PC-3 (cell line): ENCODE results near the gene USP3. TPM values are rescaled to one million over a fixed set of nuclear protein-coding genes. Genes with fewer than 3 reads are reported as not detected.

ENCODE experiments used
- ATAC-seq: fragments of 200-7000 bp; cut with Tn5 transposase; 2 replicates; pipeline ENCODE4 v1.9.1; 2020; ENCODE audit warnings: mild to moderate bottlenecking, moderate library complexity
- BruUV-seq: library from RNA; stranded (reverse); fragments of 400-500 nt; replicated peaks from 2 replicates; lab custom pipeline; 2021; lab: Mats Ljungman, UMichigan
- CTCF ChIA-PET: fragments of 300-600 bp; sonication (Branson Sonifier 250); formaldehyde crosslinking; loops from one replicate; lab custom pipeline; 2022; ENCODE audit warnings: antibody characterized with exemption; lab: Charles Lee
- POLR2A ChIA-PET: fragments of 300-600 bp; sonication (Branson Sonifier 250); formaldehyde crosslinking; loops from one replicate; lab custom pipeline; 2022; ENCODE audit warnings: antibody characterized with exemption; ENCODE audit not compliant: unreplicated experiment; lab: Charles Lee
- DNase-seq: peaks from one replicate; pipeline ENCODE4 v3.0.0-alpha.2; 2015
- H2AFZ ChIP-seq: fragments of 300-600 bp; sonication (generic); 2 replicates; pipeline ENCODE4 v1.6.0; 2016; ENCODE audit warnings: antibody characterized with exemption, low read length
- H3F3A ChIP-seq: fragments of 300-600 bp; sonication (generic); one replicate; pipeline ENCODE4 v1.6.0; 2017; ENCODE audit warnings: antibody characterized with exemption, low read length, control low read depth, mild to moderate bottlenecking; ENCODE audit not compliant: unreplicated experiment
- H3K27ac ChIP-seq: fragments of 300-600 bp; sonication (generic); 2 replicates; pipeline ENCODE4 v1.5.1; 2016; ENCODE audit warnings: mild to moderate bottlenecking, low read length
- H3K27me3 ChIP-seq: fragments of 300-600 bp; sonication (generic); 2 replicates; pipeline ENCODE4 v1.6.1; 2016; ENCODE audit warnings: low read length, mixed read lengths
- H3K36me3 ChIP-seq: fragments of 300-600 bp; sonication (generic); 2 replicates; pipeline ENCODE4 v1.6.1; 2016; ENCODE audit warnings: low read depth, mixed run types, low read length, mixed read lengths
- H3K4me1 ChIP-seq: fragments of 300-600 bp; sonication (generic); 2 replicates; pipeline ENCODE4 v1.5.1; 2016; ENCODE audit warnings: low read length; ENCODE audit not compliant: insufficient read depth
- H3K4me2 ChIP-seq: fragments of 300-600 bp; sonication (generic); 2 replicates; pipeline ENCODE4 v1.6.0; 2016; ENCODE audit warnings: low read length
- H3K4me3 ChIP-seq: fragments of 300-600 bp; sonication (generic); 2 replicates; pipeline ENCODE4 v1.5.1; 2016; ENCODE audit warnings: mild to moderate bottlenecking, low read length, mixed read lengths
- H3K79me2 ChIP-seq: fragments of 300-600 bp; sonication (generic); 2 replicates; pipeline ENCODE4 v1.6.1; 2017; ENCODE audit warnings: low read length, mixed read lengths
- H3K9ac ChIP-seq: fragments of 300-600 bp; sonication (generic); 2 replicates; pipeline ENCODE4 v1.6.0; 2016; ENCODE audit warnings: mild to moderate bottlenecking, low read length
- H3K9me2 ChIP-seq: fragments of 300-600 bp; sonication (generic); replicated peaks from 2 replicates; pipeline ENCODE4 v1.6.1; 2016; ENCODE audit warnings: mixed run types, low read length, mixed read lengths
- H3K9me3 ChIP-seq: fragments of 300-600 bp; sonication (generic); 2 replicates; pipeline ENCODE4 v1.6.1; 2016; ENCODE audit warnings: low read length, mixed read lengths
- H4K20me1 ChIP-seq: fragments of 300-600 bp; sonication (generic); 2 replicates; pipeline ENCODE4 v1.6.1; 2016; ENCODE audit warnings: low read length, mixed read lengths
- EZH2 ChIP-seq: fragments of 300-600 bp; sonication (generic); IDR thresholded peaks from one replicate; pipeline ENCODE4 v1.6.1; 2017; ENCODE audit warnings: antibody characterized with exemption, mild to moderate bottlenecking, low read length; ENCODE audit not compliant: unreplicated experiment
- EZH2phosphoT487 ChIP-seq: fragments of 300-600 bp; sonication (generic); IDR thresholded peaks from 2 replicates; pipeline ENCODE4 v1.6.1; 2018; ENCODE audit warnings: mild to moderate bottlenecking, antibody characterized with exemption, low read length, borderline replicate concordance
- intact Hi-C: fragments of 100-400 bp; cut with micrococcal nuclease; formaldehyde crosslinking; loops from 2 replicates; pipeline ENCODE4 v1.9.0; 2023
- total RNA-seq: library from RNA; depleted of rRNA; stranded (reverse); fragments of >200 nt; gene quantifications from 2 replicates; pipeline ENCODE4 v1.2.3, GENCODE V29; 2014
- TF ChIP-seq, protein P1 (sequence below): fragments of 300-600 bp; sonication (generic); conservative IDR thresholded peaks from 2 replicates; pipeline ENCODE4 v1.5.1; 2017; ENCODE audit warnings: antibody characterized with exemption, low read depth, mild to moderate bottlenecking, low read length

The USP3 gene
- total RNA-seq, 1 experiment from 2014 or later: 26.9 TPM

DNA sequence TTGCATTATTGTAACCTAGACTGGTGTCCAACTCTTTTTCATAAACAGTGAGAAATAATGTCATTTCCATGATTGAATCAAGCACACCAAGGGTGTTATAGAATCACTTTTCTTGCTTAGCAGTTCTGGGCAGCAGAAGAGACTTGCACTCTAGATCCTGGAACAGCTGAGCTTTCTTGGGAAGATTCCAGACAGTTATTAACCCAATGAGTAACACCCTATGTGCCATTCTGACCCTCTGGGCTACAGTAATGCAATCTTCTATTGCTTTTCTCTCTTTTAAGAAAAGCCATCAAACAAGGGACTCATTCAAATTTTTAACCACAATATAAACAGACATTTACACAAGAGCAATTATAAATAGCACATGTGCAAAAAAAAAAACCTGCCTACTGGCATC, 39.3 kb upstream of the USP3 start:
- CTCF ChIA-PET: no interaction called here
- Histone ChIP-seq H3K9ac (no peak overlapping the region), H2AFZ (no peak overlapping the region), H4K20me1 (no peaks in the 10 kb centered on the region), H3K79me2 (no peaks in the 10 kb centered on the region), H3K27me3 (no peaks in the 10 kb centered on the region), H3K36me3 (no peaks in the 10 kb centered on the region), H3K9me3 (no peaks in the 10 kb centered on the region), H3F3A (no peaks in the 10 kb centered on the region), H3K4me3 (no peak overlapping the region), H3K4me1 (peaks cover 24% of the 10 kb centered on the region), H3K9me2 (no peaks in the 10 kb centered on the region), H3K4me2 (no peak overlapping the region), H3K27ac (no peak overlapping the region)
- intact Hi-C loops: loop anchor here (10.0 kb wide), 1 partner anchor 60 kb away; no protein-coding TSS in a partner anchor
- DNase-seq (peak; percentile 45), ATAC-seq (peak; percentile 39)
- BruUV-seq: no TSS peak
- TF ChIP-seq, protein P1, sequence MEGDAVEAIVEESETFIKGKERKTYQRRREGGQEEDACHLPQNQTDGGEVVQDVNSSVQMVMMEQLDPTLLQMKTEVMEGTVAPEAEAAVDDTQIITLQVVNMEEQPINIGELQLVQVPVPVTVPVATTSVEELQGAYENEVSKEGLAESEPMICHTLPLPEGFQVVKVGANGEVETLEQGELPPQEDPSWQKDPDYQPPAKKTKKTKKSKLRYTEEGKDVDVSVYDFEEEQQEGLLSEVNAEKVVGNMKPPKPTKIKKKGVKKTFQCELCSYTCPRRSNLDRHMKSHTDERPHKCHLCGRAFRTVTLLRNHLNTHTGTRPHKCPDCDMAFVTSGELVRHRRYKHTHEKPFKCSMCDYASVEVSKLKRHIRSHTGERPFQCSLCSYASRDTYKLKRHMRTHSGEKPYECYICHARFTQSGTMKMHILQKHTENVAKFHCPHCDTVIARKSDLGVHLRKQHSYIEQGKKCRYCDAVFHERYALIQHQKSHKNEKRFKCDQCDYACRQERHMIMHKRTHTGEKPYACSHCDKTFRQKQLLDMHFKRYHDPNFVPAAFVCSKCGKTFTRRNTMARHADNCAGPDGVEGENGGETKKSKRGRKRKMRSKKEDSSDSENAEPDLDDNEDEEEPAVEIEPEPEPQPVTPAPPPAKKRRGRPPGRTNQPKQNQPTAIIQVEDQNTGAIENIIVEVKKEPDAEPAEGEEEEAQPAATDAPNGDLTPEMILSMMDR: no peak
- TF ChIP-seq EZH2phosphoT487 (no peak), EZH2 (no peak)
- POLR2A ChIA-PET: interaction anchor here (0.6 kb wide), 1 partner anchor 135 kb away, joined by 3 read pairs; no protein-coding TSS in a partner anchor

DNA sequence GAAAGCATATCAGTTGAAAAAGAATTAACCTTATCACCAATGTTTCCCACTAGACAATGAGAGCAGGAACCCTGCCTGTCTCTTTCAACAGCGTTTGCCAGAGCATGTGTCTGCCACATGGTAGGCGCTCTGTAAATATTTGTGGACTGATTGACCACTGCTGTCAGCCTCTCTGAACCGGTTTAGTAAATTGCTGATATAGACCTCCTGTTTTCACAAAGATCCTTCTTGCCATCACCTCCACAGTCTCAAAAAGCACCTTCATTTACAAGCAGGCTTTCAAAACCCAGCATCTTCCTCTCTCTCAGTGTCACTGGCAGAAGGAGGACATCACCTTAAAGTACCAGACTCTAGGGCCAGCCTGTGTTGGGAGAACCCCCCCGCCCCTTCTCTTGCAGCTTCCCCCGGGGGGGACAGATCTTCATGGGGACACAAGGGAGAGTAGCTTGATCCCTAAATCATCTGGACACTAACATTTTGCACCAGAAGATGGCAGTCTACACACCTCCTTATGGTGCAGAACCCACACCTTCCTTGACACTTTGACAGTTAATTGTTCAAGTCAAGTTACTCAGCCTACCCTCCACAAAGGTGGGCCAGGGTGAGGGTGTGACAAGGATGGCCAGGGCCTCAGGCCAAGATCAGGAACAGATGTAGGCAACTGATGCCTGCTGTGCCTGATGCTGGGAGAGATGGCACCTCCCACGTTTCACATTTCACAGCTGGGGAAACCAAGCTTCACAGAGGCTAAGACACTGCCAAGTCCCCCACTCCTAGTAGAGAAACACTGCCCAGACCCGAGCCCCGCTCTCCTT, 37.8 kb upstream of the USP3 start:
- Histone ChIP-seq H3K27me3 (no peaks in the 10 kb centered on the region), H3K9me2 (no peaks in the 10 kb centered on the region), H3K4me3 (no peak overlapping the region), H3K4me2 (no peak overlapping the region), H3K27ac (no peak overlapping the region), H3K9ac (no peak overlapping the region), H3K4me1 (peaks cover 21% of the 10 kb centered on the region), H4K20me1 (no peaks in the 10 kb centered on the region), H2AFZ (peak overlapping the region; percentile 7), H3K79me2 (no peaks in the 10 kb centered on the region), H3K36me3 (no peaks in the 10 kb centered on the region), H3F3A (no peaks in the 10 kb centered on the region), H3K9me3 (no peaks in the 10 kb centered on the region)
- no TSS peak for BruUV-seq
- ChIA-PET CTCF (interaction anchor here (0.5 to 1.4 kb wide), 5 partner anchors 14 to 43 kb away, joined by 3 to 10 read pairs (median 4); partner anchors contain the start of gene USP3), POLR2A (interaction anchor here (0.6 to 1.2 kb wide), 2 partner anchors 28 to 38 kb away, joined by 4 to 13 read pairs; partner anchors contain the start of gene USP3)
- no peak for TF ChIP-seq EZH2phosphoT487
- TF ChIP-seq, protein P1: peak; percentile 75
- DNase-seq (peak; percentile 72), ATAC-seq (peak; percentile 55)
- intact Hi-C loops: loop anchor here (1.0 to 10.0 kb wide), 3 partner anchors 34 to 133 kb away; no protein-coding TSS in a partner anchor

DNA sequence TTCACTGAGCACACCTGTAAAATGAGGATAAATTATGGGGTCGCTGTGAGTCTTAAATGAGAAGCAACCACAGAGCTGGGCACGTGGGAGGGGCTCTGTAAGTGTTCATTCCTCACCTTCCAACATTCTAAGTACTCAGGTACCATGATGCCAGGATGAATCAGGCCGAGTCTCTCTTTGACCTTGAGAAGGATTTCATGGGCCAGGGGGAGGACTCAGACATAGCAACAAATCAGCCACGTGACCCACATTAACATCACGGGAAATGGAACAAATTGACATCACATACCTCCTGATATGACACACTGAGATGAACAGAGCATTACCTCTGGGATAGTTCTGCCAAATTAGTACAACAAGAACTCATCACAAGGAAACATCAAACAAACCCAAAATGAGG, 35.2 kb upstream of the USP3 start:
- Histone ChIP-seq H3K9me3 (no peaks in the 10 kb centered on the region), H3K9me2 (no peaks in the 10 kb centered on the region), H3K27me3 (no peaks in the 10 kb centered on the region), H3K4me2 (no peak overlapping the region), H3K27ac (no peak overlapping the region), H2AFZ (no peak overlapping the region), H3K9ac (no peak overlapping the region), H4K20me1 (no peaks in the 10 kb centered on the region), H3F3A (no peaks in the 10 kb centered on the region), H3K79me2 (no peaks in the 10 kb centered on the region), H3K4me3 (no peak overlapping the region), H3K36me3 (no peaks in the 10 kb centered on the region), H3K4me1 (peaks cover 7% of the 10 kb centered on the region; the same call in 1 of the 2 replicates)
- no peak for DNase-seq
- intact Hi-C loops: loop anchor here (10.0 kb wide), 1 partner anchor 64 kb away; no protein-coding TSS in a partner anchor
- no peak for ATAC-seq
- CTCF ChIA-PET: no interaction called here
- POLR2A ChIA-PET: no interaction called here
- TF ChIP-seq EZH2 (no peak), EZH2phosphoT487 (no peak)
- TF ChIP-seq, protein P1: no peak
- no TSS peak for BruUV-seq
